HG02973 (cell line): Measurements from ENCODE around the gene SANBR.

Experiments
- ATAC-seq: cut with Tn5 transposase; IDR thresholded peaks from one replicate; pipeline ENCODE4 v1.9.1; 2021; ENCODE audit warnings: moderate library complexity; ENCODE audit not compliant: unreplicated experiment

SANBR gene

DNA sequence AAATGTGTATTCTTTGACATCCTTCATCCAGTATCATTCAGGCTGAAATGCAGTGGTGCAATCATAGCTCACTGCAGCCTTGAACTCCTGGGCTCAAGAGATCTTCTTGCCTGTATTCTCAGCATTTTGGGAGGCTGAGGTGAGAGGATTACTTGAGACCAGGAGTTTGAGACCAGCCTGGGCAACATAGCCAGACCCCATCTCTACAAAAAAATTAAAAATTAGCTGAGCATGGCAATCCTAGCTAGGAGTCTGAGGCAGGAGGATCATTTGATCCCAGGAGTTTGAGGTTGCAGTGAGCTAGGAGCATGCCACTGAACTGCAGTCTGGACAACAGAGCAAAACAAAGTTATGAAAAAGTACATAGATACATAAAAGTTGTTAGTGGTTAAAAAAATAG lies 24.1 kb downstream of the SANBR start:
- no peak for ATAC-seq

DNA sequence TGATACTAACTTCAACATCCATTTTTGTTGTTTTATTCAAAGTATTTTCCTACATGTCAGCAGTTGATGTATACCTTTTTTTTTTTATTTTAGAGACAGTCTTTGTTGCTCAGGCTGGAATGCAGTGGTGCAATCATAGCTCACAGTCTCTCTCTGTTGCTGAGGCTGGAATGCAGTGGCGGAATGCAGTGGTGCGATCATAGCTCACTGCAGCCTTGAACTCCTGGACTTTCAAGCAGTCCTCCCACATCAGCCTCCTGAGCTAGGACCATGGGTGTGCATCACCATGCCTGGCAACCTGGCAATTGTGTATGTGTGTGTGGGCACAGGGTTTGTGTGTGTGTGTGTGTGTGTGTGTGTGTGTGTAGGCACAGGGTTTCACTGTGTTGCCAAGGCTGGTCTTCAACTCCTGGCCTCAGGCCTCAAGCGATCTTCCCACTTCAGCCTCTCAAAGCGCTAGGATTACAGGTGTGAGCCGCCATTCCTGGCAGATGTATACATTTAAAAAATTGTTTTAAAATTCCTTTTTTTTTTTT lies 24.8 kb downstream of the SANBR start:
- ATAC-seq: no peak

DNA sequence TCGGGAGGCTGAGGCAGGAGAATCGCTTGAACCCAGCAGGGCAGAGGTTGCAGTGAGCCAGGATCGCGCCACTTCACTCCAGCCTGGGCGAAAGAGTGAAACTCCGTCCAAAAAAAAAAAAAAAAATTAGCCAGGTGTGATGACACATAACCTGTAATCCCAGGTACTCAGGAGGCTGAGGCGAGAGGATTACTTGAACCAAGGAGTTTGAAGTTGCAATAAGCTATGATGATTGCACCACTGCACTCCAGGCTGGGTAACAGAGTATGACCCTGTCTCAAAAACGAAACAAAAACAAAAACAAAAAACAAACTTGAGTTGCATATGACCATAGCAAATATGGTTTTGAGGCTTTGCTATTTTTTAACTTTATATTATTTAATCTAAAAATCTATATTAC lies 25.8 kb downstream of the SANBR start:
- no peak for ATAC-seq

DNA sequence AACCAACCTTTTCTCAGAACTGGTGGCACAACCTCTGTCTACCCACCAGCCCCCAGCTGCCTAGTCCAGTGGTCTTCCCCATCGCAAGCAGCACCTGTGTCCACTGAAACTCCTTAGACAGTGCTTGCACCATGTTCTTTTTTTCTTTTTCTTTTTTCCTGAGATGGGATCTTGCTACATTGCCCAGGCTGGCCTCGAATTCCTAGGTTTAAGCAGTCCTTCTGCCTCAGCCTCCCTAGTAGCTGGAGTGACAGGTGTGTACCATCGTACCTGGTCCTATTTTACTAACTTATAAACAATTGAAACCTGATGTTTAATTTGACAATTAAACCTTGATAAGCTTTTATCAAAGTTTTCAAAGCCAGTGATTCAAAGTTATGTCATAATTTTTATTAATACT lies 30.8 kb downstream of the SANBR start:
- no peak for ATAC-seq

DNA sequence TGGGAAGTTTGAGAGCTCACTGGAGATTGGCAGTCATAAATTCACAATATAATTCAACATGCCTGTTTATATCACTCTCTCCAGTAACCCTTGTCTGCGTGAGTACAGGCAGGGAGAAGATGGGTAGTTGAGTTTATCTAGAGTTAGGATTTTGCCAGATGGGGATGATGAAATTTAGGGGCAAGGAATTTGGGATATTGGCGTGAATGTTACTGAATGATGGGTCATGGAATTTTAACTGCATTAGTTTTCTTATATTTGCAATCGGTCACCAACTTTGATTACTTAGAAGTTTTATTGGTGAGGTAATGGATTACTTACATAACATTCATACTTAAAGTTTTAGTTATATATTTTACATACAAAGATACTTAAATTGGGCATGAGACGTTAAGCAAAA lies 35.1 kb downstream of the SANBR start:
- no peak for ATAC-seq

DNA sequence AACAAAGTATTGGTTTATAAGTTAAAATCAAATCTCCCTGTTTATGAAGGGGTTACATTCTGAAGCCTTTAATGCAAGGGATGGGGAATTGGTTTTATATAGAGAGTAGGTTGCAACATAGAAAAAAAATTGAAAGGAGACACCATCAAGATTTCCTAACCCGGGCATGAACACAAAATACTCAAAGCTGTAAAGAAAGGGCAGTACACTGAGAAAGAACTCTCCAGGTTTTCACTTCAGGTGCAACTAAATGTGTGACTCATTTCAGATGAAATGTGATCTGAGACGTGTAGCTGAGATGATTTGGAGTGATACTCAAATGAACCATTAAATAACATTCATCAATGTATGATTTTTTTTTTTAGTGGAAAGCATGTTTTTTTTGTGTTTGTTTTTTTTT lies 43.6 kb downstream of the SANBR start:
- ATAC-seq: no peak

DNA sequence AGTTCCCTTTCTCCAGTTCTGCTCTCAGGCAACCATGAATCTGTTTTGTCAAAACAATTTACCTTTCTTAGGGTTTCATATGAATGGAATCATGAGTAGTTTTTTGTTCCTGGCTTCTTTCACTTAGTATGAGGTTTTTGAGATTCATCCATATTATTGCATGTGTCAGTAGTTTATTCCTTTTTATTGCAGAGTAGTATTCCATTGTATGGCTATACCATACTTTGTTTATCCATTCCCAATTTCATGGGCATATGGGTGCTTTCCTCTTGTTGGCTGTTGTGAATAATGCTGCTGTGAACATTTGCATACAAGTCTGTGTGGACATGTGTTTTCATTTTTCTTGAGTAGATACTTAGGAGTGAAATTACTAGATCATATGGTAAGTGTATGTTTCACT lies 46.0 kb downstream of the SANBR start:
- ATAC-seq: no peak

DNA sequence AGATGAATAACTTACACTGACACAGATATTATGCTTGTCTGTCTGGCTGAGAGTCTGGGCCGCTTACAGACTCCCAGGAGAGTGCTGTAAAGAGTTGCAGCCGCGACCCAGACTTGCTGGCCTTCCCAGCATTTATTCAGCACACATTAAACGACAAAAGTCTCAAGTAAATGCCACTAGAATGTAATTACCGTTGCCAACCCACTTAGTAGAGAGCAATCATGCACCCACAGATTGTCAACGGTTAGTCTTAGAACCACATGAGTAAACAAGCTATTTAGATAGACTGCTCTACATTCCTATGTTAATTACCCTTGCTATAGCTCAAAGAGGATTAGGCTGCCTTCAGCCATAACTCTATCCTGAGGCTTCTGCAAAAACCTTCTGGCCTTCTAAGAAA lies 48.5 kb downstream of the SANBR start:
- ATAC-seq: no peak
